WTC11 (cell line): Measurements from ENCODE around the gene DLL4. TPM values are rescaled to one million over a fixed set of nuclear protein-coding genes. Genes with fewer than 3 reads are reported as not detected.

Source experiments
- ATF2 ChIP-seq: sonication (generic); formaldehyde crosslinking; IDR thresholded peaks from 2 replicates; pipeline ENCODE4 v1.8.1; 2022; ENCODE audit warnings: low read depth, missing genetic modification reagents, borderline replicate concordance
- CREB1 ChIP-seq: sonication (generic); formaldehyde crosslinking; IDR thresholded peaks from 2 replicates; pipeline ENCODE4 v1.8.0; 2023; ENCODE audit warnings: mild to moderate bottlenecking, missing genetic modification reagents
- CREM ChIP-seq: sonication (generic); formaldehyde crosslinking; IDR thresholded peaks from 2 replicates; pipeline ENCODE4 v1.8.1; 2022; ENCODE audit warnings: mild to moderate bottlenecking, missing genetic modification reagents, moderate library complexity
- ELF4 ChIP-seq: sonication (generic); formaldehyde crosslinking; IDR thresholded peaks from 2 replicates; pipeline ENCODE4 v1.8.1; 2022; ENCODE audit warnings: low read depth, mild to moderate bottlenecking, moderate library complexity, missing genetic modification reagents
- ESRRA ChIP-seq: sonication (generic); formaldehyde crosslinking; IDR thresholded peaks from 2 replicates; pipeline ENCODE4 v1.8.1; 2022; ENCODE audit warnings: mild to moderate bottlenecking, missing genetic modification reagents, borderline replicate concordance
- GABPB1 ChIP-seq: sonication (generic); formaldehyde crosslinking; IDR thresholded peaks from 2 replicates; pipeline ENCODE4 v1.8.1; 2023; ENCODE audit warnings: mild to moderate bottlenecking, missing genetic modification reagents
- GTF2I ChIP-seq: fragments of 250-450 bp; sonication (Bioruptor Pico); conservative IDR thresholded peaks from 2 replicates; pipeline ENCODE4 v1.4.0; 2021; ENCODE audit warnings: mild to moderate bottlenecking
- IRF1 ChIP-seq: sonication (generic); formaldehyde crosslinking; IDR thresholded peaks from 2 replicates; pipeline ENCODE4 v1.8.0; 2023; ENCODE audit warnings: missing genetic modification reagents
- IRF2 ChIP-seq: sonication (generic); formaldehyde crosslinking; IDR thresholded peaks from 2 replicates; pipeline ENCODE4 v1.8.0; 2022; ENCODE audit warnings: low read depth, missing genetic modification reagents, borderline replicate concordance
- SP1 ChIP-seq: sonication (generic); formaldehyde crosslinking; conservative IDR thresholded peaks from 2 replicates; pipeline ENCODE4 v1.8.1; 2022; ENCODE audit warnings: missing genetic modification reagents
- TEAD1 ChIP-seq: sonication (generic); formaldehyde crosslinking; IDR thresholded peaks from 2 replicates; pipeline ENCODE4 v1.8.0; 2022; ENCODE audit warnings: mild to moderate bottlenecking, missing genetic modification reagents
- USF1 ChIP-seq: sonication (generic); formaldehyde crosslinking; IDR thresholded peaks from 2 replicates; pipeline ENCODE4 v1.8.0; 2022; ENCODE audit warnings: mild to moderate bottlenecking, missing genetic modification reagents
- ZBTB21 ChIP-seq: sonication (generic); formaldehyde crosslinking; IDR thresholded peaks from 2 replicates; pipeline ENCODE4 v1.8.1; 2023; ENCODE audit warnings: mild to moderate bottlenecking, missing genetic modification reagents, borderline replicate concordance
- ZNF396 ChIP-seq: fragments of 250-450 bp; sonication (Bioruptor Pico); IDR thresholded peaks from 2 replicates; pipeline ENCODE4 v1.8.0; 2021; ENCODE audit warnings: mild to moderate bottlenecking, moderate library complexity, borderline replicate concordance
- total RNA-seq: library from RNA; stranded (reverse); gene quantifications from 3 replicates; pipeline ENCODE4 v1.2.3, GENCODE V29; 2021
- TF ChIP-seq, protein P1 (sequence below): sonication (generic); formaldehyde crosslinking; IDR thresholded peaks from 2 replicates; pipeline ENCODE4 v1.8.0; 2023; ENCODE audit warnings: missing genetic modification reagents, mild to moderate bottlenecking, borderline replicate concordance
- TF ChIP-seq, protein P2 (sequence below): fragments of 200-600 bp; IDR thresholded peaks from 2 replicates; pipeline ENCODE4 v1.8.0; 2022; ENCODE audit warnings: antibody characterized with exemption
- TF ChIP-seq, protein P3 (sequence below): sonication (generic); formaldehyde crosslinking; IDR thresholded peaks from 2 replicates; pipeline ENCODE4 v1.8.0; 2022; ENCODE audit warnings: mild to moderate bottlenecking, missing genetic modification reagents
- TF ChIP-seq, protein P4 (sequence below): sonication (generic); formaldehyde crosslinking; IDR thresholded peaks from 2 replicates; pipeline ENCODE4 v1.8.1; 2023; ENCODE audit warnings: mild to moderate bottlenecking, missing genetic modification reagents, moderate library complexity

DLL4 gene
- total RNA-seq, 1 experiment from 2014 or later = 0.94 TPM

DNA sequence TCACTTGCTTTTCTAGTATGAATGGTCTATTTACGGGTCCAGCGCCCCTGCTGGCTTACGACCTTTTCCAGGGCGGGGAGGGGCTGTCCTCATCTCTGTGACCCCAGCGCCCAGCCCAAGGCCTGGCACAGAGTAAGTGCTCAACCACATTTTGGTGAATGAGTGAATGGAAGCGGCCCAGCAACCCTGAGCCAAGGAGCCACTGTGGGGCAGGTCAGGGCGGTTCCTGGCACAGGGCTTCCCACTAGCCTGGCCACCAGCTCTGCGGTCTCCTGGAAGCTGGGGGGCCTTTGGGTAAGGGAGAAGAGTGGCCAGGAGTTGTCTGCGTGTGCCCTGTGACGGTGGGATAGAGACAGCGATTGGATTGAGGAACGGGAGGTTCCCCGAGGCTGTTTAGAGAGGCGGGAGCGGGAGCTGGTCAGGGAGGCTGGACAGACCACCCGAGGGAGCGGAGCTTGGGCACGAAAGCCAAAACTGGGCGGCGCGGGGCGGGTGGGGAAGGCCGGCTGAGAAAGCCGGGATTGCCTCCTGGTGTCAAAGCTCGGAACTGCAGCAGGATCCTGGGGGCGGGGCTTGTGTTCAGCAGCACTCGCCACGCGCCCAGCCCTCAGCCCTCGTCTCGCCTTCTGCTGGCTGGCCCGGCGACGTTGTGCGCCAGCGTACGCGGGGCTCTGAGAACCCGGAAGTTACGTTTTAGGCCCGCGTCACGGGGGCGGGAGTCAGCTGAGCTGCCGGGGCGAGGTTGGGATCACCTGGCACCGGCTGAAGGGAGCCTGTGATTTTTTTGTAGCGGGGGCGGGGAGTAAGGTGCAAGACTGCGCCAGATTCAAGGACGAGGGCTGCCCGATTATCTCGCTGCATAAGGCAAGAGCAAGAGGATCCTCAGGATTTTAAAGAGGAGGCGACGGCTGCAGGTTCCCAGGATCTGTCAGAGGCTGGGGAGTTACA lies 35.1 kb upstream of the DLL4 start, which contains the start of gene VPS18 (continued):
- TF ChIP-seq, protein P1, sequence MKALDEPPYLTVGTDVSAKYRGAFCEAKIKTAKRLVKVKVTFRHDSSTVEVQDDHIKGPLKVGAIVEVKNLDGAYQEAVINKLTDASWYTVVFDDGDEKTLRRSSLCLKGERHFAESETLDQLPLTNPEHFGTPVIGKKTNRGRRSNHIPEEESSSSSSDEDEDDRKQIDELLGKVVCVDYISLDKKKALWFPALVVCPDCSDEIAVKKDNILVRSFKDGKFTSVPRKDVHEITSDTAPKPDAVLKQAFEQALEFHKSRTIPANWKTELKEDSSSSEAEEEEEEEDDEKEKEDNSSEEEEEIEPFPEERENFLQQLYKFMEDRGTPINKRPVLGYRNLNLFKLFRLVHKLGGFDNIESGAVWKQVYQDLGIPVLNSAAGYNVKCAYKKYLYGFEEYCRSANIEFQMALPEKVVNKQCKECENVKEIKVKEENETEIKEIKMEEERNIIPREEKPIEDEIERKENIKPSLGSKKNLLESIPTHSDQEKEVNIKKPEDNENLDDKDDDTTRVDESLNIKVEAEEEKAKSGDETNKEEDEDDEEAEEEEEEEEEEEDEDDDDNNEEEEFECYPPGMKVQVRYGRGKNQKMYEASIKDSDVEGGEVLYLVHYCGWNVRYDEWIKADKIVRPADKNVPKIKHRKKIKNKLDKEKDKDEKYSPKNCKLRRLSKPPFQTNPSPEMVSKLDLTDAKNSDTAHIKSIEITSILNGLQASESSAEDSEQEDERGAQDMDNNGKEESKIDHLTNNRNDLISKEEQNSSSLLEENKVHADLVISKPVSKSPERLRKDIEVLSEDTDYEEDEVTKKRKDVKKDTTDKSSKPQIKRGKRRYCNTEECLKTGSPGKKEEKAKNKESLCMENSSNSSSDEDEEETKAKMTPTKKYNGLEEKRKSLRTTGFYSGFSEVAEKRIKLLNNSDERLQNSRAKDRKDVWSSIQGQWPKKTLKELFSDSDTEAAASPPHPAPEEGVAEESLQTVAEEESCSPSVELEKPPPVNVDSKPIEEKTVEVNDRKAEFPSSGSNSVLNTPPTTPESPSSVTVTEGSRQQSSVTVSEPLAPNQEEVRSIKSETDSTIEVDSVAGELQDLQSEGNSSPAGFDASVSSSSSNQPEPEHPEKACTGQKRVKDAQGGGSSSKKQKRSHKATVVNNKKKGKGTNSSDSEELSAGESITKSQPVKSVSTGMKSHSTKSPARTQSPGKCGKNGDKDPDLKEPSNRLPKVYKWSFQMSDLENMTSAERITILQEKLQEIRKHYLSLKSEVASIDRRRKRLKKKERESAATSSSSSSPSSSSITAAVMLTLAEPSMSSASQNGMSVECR (CRISPR knock-in tag) = peak; percentile 84; the same call in 1 of the 2 replicates
- TF ChIP-seq USF1 (CRISPR knock-in tag) (peak; percentile 92), ZBTB21 (CRISPR knock-in tag) (no peak), ZNF396 (CRISPR knock-in tag) (no peak), CREM (CRISPR knock-in tag) (peak; percentile 95), IRF2 (CRISPR knock-in tag) (no peak), ESRRA (CRISPR knock-in tag) (0 out of 2 replicates have a peak, but pooled peaks have one; percentile 27), TEAD1 (CRISPR knock-in tag) (0 out of 2 replicates have a peak, but pooled peaks have one; percentile 21), GTF2I (CRISPR knock-in tag) (no peak), CREB1 (CRISPR knock-in tag) (no peak), SP1 (CRISPR knock-in tag) (peak; percentile 86), GABPB1 (CRISPR knock-in tag) (peak; percentile 80), IRF1 (CRISPR knock-in tag) (no peak), ELF4 (CRISPR knock-in tag) (no peak), ATF2 (CRISPR knock-in tag) (no peak)
- TF ChIP-seq, protein P2, sequence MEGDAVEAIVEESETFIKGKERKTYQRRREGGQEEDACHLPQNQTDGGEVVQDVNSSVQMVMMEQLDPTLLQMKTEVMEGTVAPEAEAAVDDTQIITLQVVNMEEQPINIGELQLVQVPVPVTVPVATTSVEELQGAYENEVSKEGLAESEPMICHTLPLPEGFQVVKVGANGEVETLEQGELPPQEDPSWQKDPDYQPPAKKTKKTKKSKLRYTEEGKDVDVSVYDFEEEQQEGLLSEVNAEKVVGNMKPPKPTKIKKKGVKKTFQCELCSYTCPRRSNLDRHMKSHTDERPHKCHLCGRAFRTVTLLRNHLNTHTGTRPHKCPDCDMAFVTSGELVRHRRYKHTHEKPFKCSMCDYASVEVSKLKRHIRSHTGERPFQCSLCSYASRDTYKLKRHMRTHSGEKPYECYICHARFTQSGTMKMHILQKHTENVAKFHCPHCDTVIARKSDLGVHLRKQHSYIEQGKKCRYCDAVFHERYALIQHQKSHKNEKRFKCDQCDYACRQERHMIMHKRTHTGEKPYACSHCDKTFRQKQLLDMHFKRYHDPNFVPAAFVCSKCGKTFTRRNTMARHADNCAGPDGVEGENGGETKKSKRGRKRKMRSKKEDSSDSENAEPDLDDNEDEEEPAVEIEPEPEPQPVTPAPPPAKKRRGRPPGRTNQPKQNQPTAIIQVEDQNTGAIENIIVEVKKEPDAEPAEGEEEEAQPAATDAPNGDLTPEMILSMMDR = peak; percentile 96
- TF ChIP-seq, protein P3, sequence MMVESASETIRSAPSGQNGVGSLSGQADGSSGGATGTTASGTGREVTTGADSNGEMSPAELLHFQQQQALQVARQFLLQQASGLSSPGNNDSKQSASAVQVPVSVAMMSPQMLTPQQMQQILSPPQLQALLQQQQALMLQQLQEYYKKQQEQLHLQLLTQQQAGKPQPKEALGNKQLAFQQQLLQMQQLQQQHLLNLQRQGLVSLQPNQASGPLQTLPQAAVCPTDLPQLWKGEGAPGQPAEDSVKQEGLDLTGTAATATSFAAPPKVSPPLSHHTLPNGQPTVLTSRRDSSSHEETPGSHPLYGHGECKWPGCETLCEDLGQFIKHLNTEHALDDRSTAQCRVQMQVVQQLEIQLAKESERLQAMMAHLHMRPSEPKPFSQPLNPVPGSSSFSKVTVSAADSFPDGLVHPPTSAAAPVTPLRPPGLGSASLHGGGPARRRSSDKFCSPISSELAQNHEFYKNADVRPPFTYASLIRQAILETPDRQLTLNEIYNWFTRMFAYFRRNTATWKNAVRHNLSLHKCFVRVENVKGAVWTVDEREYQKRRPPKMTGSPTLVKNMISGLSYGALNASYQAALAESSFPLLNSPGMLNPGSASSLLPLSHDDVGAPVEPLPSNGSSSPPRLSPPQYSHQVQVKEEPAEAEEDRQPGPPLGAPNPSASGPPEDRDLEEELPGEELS (CRISPR knock-in tag) = peak; percentile 83
- TF ChIP-seq, protein P4, sequence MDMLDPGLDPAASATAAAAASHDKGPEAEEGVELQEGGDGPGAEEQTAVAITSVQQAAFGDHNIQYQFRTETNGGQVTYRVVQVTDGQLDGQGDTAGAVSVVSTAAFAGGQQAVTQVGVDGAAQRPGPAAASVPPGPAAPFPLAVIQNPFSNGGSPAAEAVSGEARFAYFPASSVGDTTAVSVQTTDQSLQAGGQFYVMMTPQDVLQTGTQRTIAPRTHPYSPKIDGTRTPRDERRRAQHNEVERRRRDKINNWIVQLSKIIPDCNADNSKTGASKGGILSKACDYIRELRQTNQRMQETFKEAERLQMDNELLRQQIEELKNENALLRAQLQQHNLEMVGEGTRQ (CRISPR knock-in tag) = peak; percentile 91
